ENCODE data around the gene MYEOV. TPM values are rescaled to one million over a fixed set of nuclear protein-coding genes. Genes with fewer than 3 reads are reported as not detected.

The MYEOV gene
- total and polyA plus RNA-seq, 2 of the 8 experiments (the other 6 are each of a cell fraction or from before 2014, with no cell fraction given) = 0.44 to 0.67 TPM

GRCh38 chr11:69265210-69265609 lies 28.7 kb upstream of the MYEOV start:
- no peak overlapping the region for H4K5ac ChIP-seq (ENCODE audit: insufficient read length, low read depth, low read length)
- peaks cover 7% of the 10 kb centered on the region; the same call in 1 of the 2 replicates for H3K23me2 ChIP-seq (ENCODE audit: low read depth, low read length)
- H2AK5ac ChIP-seq (ENCODE audit: low read depth, low read length) = no peak overlapping the region
- no peak overlapping the region for H2BK12ac ChIP-seq (ENCODE audit: low read depth, low read length)
- H3K4me2 ChIP-seq (ENCODE audit: insufficient read depth in 1 of 2, low read depth in 2 of 2, low read length in 2 of 2) = no peak overlapping the region
- no peaks in the 10 kb centered on the region for H3K79me1 ChIP-seq (ENCODE audit: low read depth, low read length)
- 0 out of 4 replicates have a peak, but pooled peaks cover 2 to 5% of the 10 kb centered on the region in 2 experiments for H3K9me3 ChIP-seq (ENCODE audit: insufficient read depth in 2 of 2, low read depth in 1 of 2, low read length in 1 of 2)
- H2BK120ac ChIP-seq (replicated peaks; ENCODE audit: low read depth, low read length) = no peak overlapping the region
- H3K18ac ChIP-seq (ENCODE audit: extremely low read depth, low read length) = no peak overlapping the region
- no peak overlapping the region for H2BK15ac ChIP-seq (ENCODE audit: low read length)
- no peak for DNase-seq (ENCODE audit: low read depth in 1 of 2, low spot score in 2 of 2)
- H4K20me1 ChIP-seq (replicated peaks in 1 of 2; ENCODE audit: control insufficient read depth in 1 of 2, insufficient read depth in 2 of 2, low read length in 2 of 2) = peaks cover 0 to 3% of the 10 kb centered on the region in 2 experiments
- H4K8ac ChIP-seq (ENCODE audit: extremely low read depth, insufficient read depth, low read length) = no peak overlapping the region
- H3K14ac ChIP-seq (ENCODE audit: insufficient read length) = no peak overlapping the region
- H3K36me3 ChIP-seq (ENCODE audit: control insufficient read depth in 2 of 4, insufficient read depth in 4 of 4, low read length in 3 of 4) = no peaks in the 10 kb centered on the region
- POLR2A ChIA-PET (ENCODE audit: partially characterized antibody) = no interaction called here
- no peak overlapping the region for H3K4ac ChIP-seq (replicated peaks; ENCODE audit: insufficient read length, low read depth, low read length)
- H3K27ac ChIP-seq (ENCODE audit: low read depth, low read length) = no peak overlapping the region
- no peak overlapping the region for H3K23ac ChIP-seq (ENCODE audit: insufficient read length)
- no peaks in the 10 kb centered on the region for H3K27me3 ChIP-seq (replicated peaks in 1 of 4; ENCODE audit: control insufficient read depth in 3 of 4, extremely low read depth in 1 of 4, insufficient read depth in 3 of 4, low read length in 3 of 4)
- no peak overlapping the region for H4K91ac ChIP-seq (replicated peaks; ENCODE audit: insufficient read length, low read length)
- H3K4me1 ChIP-seq (replicated peaks in 1 of 4; ENCODE audit: control insufficient read depth in 3 of 4, insufficient read depth in 4 of 4, low read length in 3 of 4) = no peaks in the 10 kb centered on the region
- 100% methylated on average over 6 of the region's 6 CpGs; no CpG with 5 or more reads in 1 of the 2 experiments for WGBS, 2 experiments (ENCODE audit: extremely low coverage in 1 of 2, insufficient coverage in 1 of 2, insufficient read length in 1 of 2, insufficient replicate concordance in 2 of 2, low coverage in 1 of 2, low lambda C conversion rate in 2 of 2, missing lambda C conversion rate in 1 of 2)
- no peak overlapping the region for H2BK20ac ChIP-seq (ENCODE audit: low read length)
- no peak for FAIRE-seq
- no peak overlapping the region for H2AFZ ChIP-seq (ENCODE audit: low read length)
- H3K9ac ChIP-seq (replicated peaks in 1 of 4; ENCODE audit: extremely low read depth in 1 of 4, low read depth in 3 of 4, low read length in 3 of 4) = no peak overlapping the region
- no peaks in the 10 kb centered on the region for H3K79me2 ChIP-seq (ENCODE audit: control insufficient read depth in 1 of 2, insufficient read depth in 2 of 2, low read length in 2 of 2)
- H3K56ac ChIP-seq (replicated peaks; ENCODE audit: insufficient read length, low read depth, low read length) = no peak overlapping the region
- no peak overlapping the region for H3K4me3 ChIP-seq (ENCODE audit: extremely low read depth in 1 of 4, insufficient read depth in 2 of 4, low read depth in 3 of 4, low read length in 4 of 4)
- no peak overlapping the region for H2BK5ac ChIP-seq (ENCODE audit: low read depth, low read length)
- CTCF ChIA-PET (ENCODE audit: partially characterized antibody) = interaction anchor here (0.6 to 1.7 kb wide), 4 partner anchors 24 to 354 kb away, joined by 3 to 5 read pairs (median 4); no protein-coding TSS in a partner anchor
- TF ChIP-seq ATF2 (IDR thresholded peaks at IDR 0.05; ENCODE audit: low read length) (no peak), HDAC6 (IDR thresholded peaks at IDR 0.05; ENCODE audit: low read depth, low read length) (no peak), TAF7 (optimal IDR thresholded peaks at IDR 0.05; ENCODE audit: borderline replicate concordance, low read depth, low read length) (no peak), ZNF274 (IDR thresholded peaks at IDR 0.05; ENCODE audit: borderline replicate concordance, extremely low read depth, low read length) (no peak), CTCF (IDR thresholded peaks at IDR 0.05; ENCODE audit: control extremely low read depth in 1 of 3, insufficient read depth in 1 of 3, low read depth in 1 of 3, low read length in 3 of 3) (no peak), KDM4A (IDR thresholded peaks at IDR 0.05; ENCODE audit: low read depth, low read length, severe bottlenecking) (no peak), ATF3 (IDR thresholded peaks at IDR 0.05; ENCODE audit: insufficient read depth, low read depth, low read length) (no peak), SP1 (IDR thresholded peaks at IDR 0.05; ENCODE audit: low read depth, low read length) (no peak)

Data from H1 (cell line).